Nephron progenitor cell (in vitro differentiated cells): Measurements from ENCODE around the gene AP3D1.

Experiments
- DNase-seq: peaks from one replicate; pipeline ENCODE4 v3.0.0; 2021
- H3K27ac Mint-ChIP-seq: 2 replicates; pipeline ENCODE4 v1.8.0; 2021; ENCODE audit warnings: mild to moderate bottlenecking, moderate library complexity, mixed read lengths
- H3K27me3 Mint-ChIP-seq: 2 replicates; pipeline ENCODE4 v1.8.0; 2021; ENCODE audit warnings: mild to moderate bottlenecking, low read depth, mixed read lengths; ENCODE audit not compliant: poor library complexity
- H3K36me3 Mint-ChIP-seq: 2 replicates; pipeline ENCODE4 v1.8.0; 2021; ENCODE audit warnings: low read depth, mixed read lengths
- H3K4me1 Mint-ChIP-seq: 2 replicates; pipeline ENCODE4 v1.8.0; 2021; ENCODE audit warnings: mixed read lengths
- H3K4me3 Mint-ChIP-seq: 2 replicates; pipeline ENCODE4 v1.8.0; 2021; ENCODE audit warnings: mild to moderate bottlenecking, moderate library complexity, mixed read lengths
- H3K9me3 Mint-ChIP-seq: 2 replicates; pipeline ENCODE4 v1.8.0; 2021; ENCODE audit warnings: mild to moderate bottlenecking, moderate library complexity, mixed read lengths
- CTCF ChIP-seq: fragments of 200-600 bp; sonication (generic); IDR thresholded peaks from 2 replicates; pipeline ENCODE4 v1.5.0; 2021; ENCODE audit warnings: antibody characterized with exemption

The AP3D1 gene

GRCh38 chr19:2081873-2082810 is 69.2 kb downstream of the AP3D1 start:
- H3K4me3 Mint-ChIP-seq: no peak overlapping the region
- H3K36me3 Mint-ChIP-seq: peaks cover 26% of the 10 kb centered on the region
- no peak for DNase-seq
- H3K4me1 Mint-ChIP-seq: peaks cover 17% of the 10 kb centered on the region
- TF ChIP-seq CTCF: no peak
- no peaks in the 10 kb centered on the region for H3K27me3 Mint-ChIP-seq
- H3K27ac Mint-ChIP-seq: peak overlapping the region; percentile 69
- H3K9me3 Mint-ChIP-seq: no peaks in the 10 kb centered on the region

GRCh38 chr19:2080336-2080988 is 70.9 kb downstream of the AP3D1 start:
- no peak for TF ChIP-seq CTCF
- no peak for DNase-seq
- Mint-ChIP-seq H3K9me3 (no peaks in the 10 kb centered on the region), H3K27me3 (no peaks in the 10 kb centered on the region), H3K4me3 (no peak overlapping the region), H3K36me3 (peaks cover 40% of the 10 kb centered on the region), H3K4me1 (peaks cover 8% of the 10 kb centered on the region), H3K27ac (peak overlapping the region; percentile 68)

GRCh38 chr19:2079865-2080301 is 71.5 kb downstream of the AP3D1 start:
- H3K4me1 Mint-ChIP-seq: peaks cover 2% of the 10 kb centered on the region
- H3K27me3 Mint-ChIP-seq: no peaks in the 10 kb centered on the region
- H3K4me3 Mint-ChIP-seq: no peak overlapping the region
- H3K27ac Mint-ChIP-seq: peak overlapping the region; percentile 68
- no peak for TF ChIP-seq CTCF
- peaks cover 37% of the 10 kb centered on the region for H3K36me3 Mint-ChIP-seq
- DNase-seq: no peak
- H3K9me3 Mint-ChIP-seq: no peaks in the 10 kb centered on the region

- Mint-ChIP-seq H3K9me3 (no peaks in the 10 kb centered on the region), H3K4me3 (no peak overlapping the region), H3K36me3 (peaks cover 39% of the 10 kb centered on the region), H3K4me1 (no peaks in the 10 kb centered on the region), H3K27ac (peak overlapping the region; percentile 68), H3K27me3 (no peaks in the 10 kb centered on the region)
- TF ChIP-seq CTCF: no peak
- DNase-seq: no peak
Measured at GRCh38 chr19:2079076-2079864, 72.1 kb downstream of the AP3D1 start.

- no peaks in the 10 kb centered on the region for H3K9me3 Mint-ChIP-seq
- no peak for TF ChIP-seq CTCF
- H3K4me3 Mint-ChIP-seq: no peak overlapping the region
- no peak overlapping the region for H3K27ac Mint-ChIP-seq
- peaks cover 45% of the 10 kb centered on the region for H3K36me3 Mint-ChIP-seq
- H3K4me1 Mint-ChIP-seq: no peaks in the 10 kb centered on the region
- H3K27me3 Mint-ChIP-seq: no peaks in the 10 kb centered on the region
- no peak for DNase-seq
Measured at GRCh38 chr19:2077833-2078619, 73.3 kb downstream of the AP3D1 start.
